ENCODE measurements around the gene SYT8. TPM values are rescaled to one million over a fixed set of nuclear protein-coding genes. Genes with fewer than 3 reads are reported as not detected.
A peak's percentile ranks its signal among the peaks of the same experiment; 100 is the strongest.

Gene SYT8
- total and polyA plus RNA-seq, 2 donors (not counting 1 experiment from before 2014, with no cell fraction given) = not detected

DNA sequence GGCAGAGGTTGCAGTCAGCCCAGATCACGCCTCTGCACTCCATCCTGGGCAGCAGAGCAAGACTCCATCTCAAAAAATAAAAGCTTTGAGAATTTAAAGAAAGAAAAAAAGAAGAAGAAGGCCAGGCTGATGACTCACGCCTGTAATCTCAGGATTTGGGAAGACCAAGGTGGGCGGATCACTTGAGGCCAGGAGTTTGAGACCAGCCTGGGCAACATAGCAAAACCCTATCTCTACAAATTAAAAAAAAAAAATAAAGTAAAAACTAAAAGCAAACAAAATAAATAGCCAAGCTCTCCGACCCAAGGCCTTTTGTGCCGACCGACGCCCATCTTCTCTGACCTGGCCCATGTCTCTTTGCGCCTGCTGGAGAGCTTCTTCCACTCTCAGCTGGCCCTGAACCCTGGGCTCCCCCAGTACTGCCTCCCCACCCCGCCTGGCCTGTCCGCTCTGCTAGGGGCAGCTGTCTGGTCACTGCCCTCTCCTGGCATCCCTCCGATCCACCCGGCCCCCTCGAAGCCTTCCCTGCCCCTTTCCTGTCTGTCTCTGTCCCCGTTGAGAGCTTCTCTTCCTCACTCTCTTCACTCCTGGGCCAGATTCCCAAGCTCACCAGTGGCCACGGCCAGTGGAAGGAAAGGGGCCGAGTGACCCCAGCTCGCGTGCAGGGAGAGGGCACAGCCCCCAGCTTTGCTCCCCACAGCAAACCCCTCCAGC is 13.3 kb downstream of the SYT8 start:
- H3K27ac ChIP-seq (ENCODE audit: low read length in 2 of 2) = no peak overlapping the region
- WGBS (ENCODE audit: insufficient coverage) = 96% methylated on average over 15 of the region's 18 CpGs
- H3K4me1 Mint-ChIP-seq = peaks cover 94% of the 10 kb centered on the region
- H3K27me3 Mint-ChIP-seq = no peaks in the 10 kb centered on the region
- no peak overlapping the region for H3K4me3 ChIP-seq (ENCODE audit: control extremely low read depth in 1 of 5, extremely low read depth in 1 of 5, insufficient read depth in 1 of 5, low read depth in 2 of 5, low read length in 4 of 5)
- H3K27ac Mint-ChIP-seq = peak overlapping the region; percentile 97
- ChIA-PET POLR2A (interaction anchor here (0.5 to 1.0 kb wide), 7 partner anchors 8 to 1581 kb away, joined by 3 to 13 read pairs (median 7); no protein-coding TSS in a partner anchor), CTCF (interaction anchor here (1.1 to 10.2 kb wide), 6 partner anchors 9 to 154 kb away, joined by 5 to 104 read pairs (median 10); partner anchors contain the start of gene TNNI2)
- peaks cover 74 to 94% of the 10 kb centered on the region in 2 donors for H3K4me1 ChIP-seq (ENCODE audit: control insufficient read depth in 2 of 2, insufficient read depth in 2 of 2, low read length in 2 of 2)
- H3K27me3 ChIP-seq (replicated peaks in 1 of 4; ENCODE audit: control extremely low read depth in 1 of 4, control insufficient read depth in 3 of 4, insufficient read depth in 4 of 4, low read length in 3 of 4) = no peaks in the 10 kb centered on the region
- no peak for ATAC-seq (ENCODE audit: low read depth)
- peaks cover 2% of the 10 kb centered on the region for H4K20me1 ChIP-seq (ENCODE audit: control insufficient read depth, insufficient read depth, low read length, poor library complexity, severe bottlenecking)
- H3K9ac ChIP-seq (ENCODE audit: low read length) = no peak overlapping the region
- peaks cover 43% of the 10 kb centered on the region for H3K79me2 ChIP-seq (ENCODE audit: control insufficient read depth, insufficient read depth, low read length)
- peak overlapping the region; percentile 15 for H3K4me3 Mint-ChIP-seq
- TF ChIP-seq EZH2 (IDR thresholded peaks at IDR 0.05; ENCODE audit: borderline replicate concordance, insufficient read depth, low read depth, low read length, poor library complexity, severe bottlenecking) (no peak), CTCF (IDR thresholded peaks at IDR 0.05) (no peak)
- no peaks in the 10 kb centered on the region for H3K9me3 Mint-ChIP-seq (ENCODE audit: insufficient read depth)
- no peak overlapping the region for H3K4me2 ChIP-seq (replicated peaks; ENCODE audit: low read depth, low read length, poor library complexity, severe bottlenecking)
- no peak for DNase-seq
- intact Hi-C loops (cut with micrococcal nuclease) = loop anchor here (10.0 kb wide), 1 partner anchor 83 kb away; the partner anchor contains the start of gene CTSD
- H2AFZ ChIP-seq (ENCODE audit: insufficient read depth, low read depth, low read length, poor library complexity, severe bottlenecking) = no peak overlapping the region
- no peaks in the 10 kb centered on the region for H3K36me3 ChIP-seq (replicated peaks in 1 of 2; ENCODE audit: control extremely low read depth in 1 of 2, control insufficient read depth in 1 of 2, extremely low read depth in 1 of 2, insufficient read depth in 2 of 2, low read length in 1 of 2)
- H3K9me3 ChIP-seq (ENCODE audit: control extremely low read depth in 1 of 3, control insufficient read depth in 2 of 3, insufficient read depth in 1 of 3, low read length in 2 of 3) = no peaks in the 10 kb centered on the region

Measured in B cell (primary cell).